ENCODE results near the gene MEF2B.

GRCh38 chr19:19105365-19106055 lies 64.6 kb downstream of the MEF2B start:
- TF ChIP-seq POLR2A (IDR thresholded peaks at IDR 0.05): no peak
- TF ChIP-seq EP300 (IDR thresholded peaks at IDR 0.05): no peak
- TF ChIP-seq CTCF (IDR thresholded peaks at IDR 0.05): no peak
